GM12892 (cell line): Measurements from ENCODE around the gene NPR1. TPM values are rescaled to one million over a fixed set of nuclear protein-coding genes. Genes with fewer than 3 reads are reported as not detected.
"Not testable (repeated sequence)": the region's sequence is repeated elsewhere in the genome, so short reads cannot be mapped to it uniquely, and the experiment has no call there.

ENCODE experiments used
- DNase-seq: peaks from one replicate; pipeline ENCODE4 v3.0.0; 2011; ENCODE audit not compliant: insufficient read length
- FAIRE-seq: peaks from 2 replicates; lab custom pipeline; 2011; peaks lifted over from hg19 to GRCh38; lab: Jason Lieb, UNC
- POLR2A ChIP-seq: IDR thresholded peaks from 2 replicates; pipeline ENCODE4 v1.6.1; 2011; ENCODE audit warnings: low read depth, low read length, control low read depth
- POLR2AphosphoS5 ChIP-seq: IDR thresholded peaks from 2 replicates; pipeline ENCODE4 v1.6.1; 2011; ENCODE audit warnings: low read depth, low read length, control low read depth
- TAF1 ChIP-seq: IDR thresholded peaks from 2 replicates; pipeline ENCODE4 v1.6.1; 2011; ENCODE audit warnings: low read depth, mild to moderate bottlenecking, control low read depth, low read length, borderline replicate concordance
- polyA plus RNA-seq: library from polyadenylated mRNA; unstranded; fragments of >200 nt; gene quantifications from one replicate; pipeline ENCODE4 v1.2.1, GENCODE V29; 2012; ENCODE audit warnings: missing spikeins, inconsistent platforms; ENCODE audit not compliant: missing spikeins

NPR1 gene
- polyA plus RNA-seq = 0.42 TPM

GRCh38 chr1:153678519-153679336 is at the start of gene NPR1:
TSS of gene NPR1 (plus strand) at chr1:153678688. CDS start at chr1:153679109, 421 bp downstream.
- peak; percentile 74 for FAIRE-seq
- TF ChIP-seq POLR2A (no peak), TAF1 (no peak), POLR2AphosphoS5 (no peak)
- peak; percentile 45 for DNase-seq

GRCh38 chr1:153629343-153629665 is 49.2 kb upstream of the NPR1 start:
- FAIRE-seq (no peak), DNase-seq (no peak)
- TF ChIP-seq TAF1 = no peak
- TF ChIP-seq POLR2AphosphoS5 = no peak
- TF ChIP-seq POLR2A = no peak

GRCh38 chr1:153629971-153630370 is 48.5 kb upstream of the NPR1 start:
- DNase-seq (no peak), FAIRE-seq (no peak)
- TF ChIP-seq POLR2A = no peak
- TF ChIP-seq TAF1 = no peak
- TF ChIP-seq POLR2AphosphoS5 = no peak

GRCh38 chr1:153630384-153630783 is 48.1 kb upstream of the NPR1 start:
- FAIRE-seq = no peak

GRCh38 chr1:153631047-153632022 is 47.2 kb upstream of the NPR1 start:
- no peak for FAIRE-seq
- TF ChIP-seq POLR2AphosphoS5 = no peak
- no peak for TF ChIP-seq POLR2A
- no peak for TF ChIP-seq TAF1
- DNase-seq = no peak

More at GRCh38 chr1:153630384-153630783, 48.1 kb upstream of the NPR1 start:
- no peak for DNase-seq
- TF ChIP-seq POLR2AphosphoS5 (no peak), POLR2A (no peak), TAF1 (no peak)

- FAIRE-seq (no peak), DNase-seq (no peak)
- TF ChIP-seq POLR2AphosphoS5 (no peak), TAF1 (no peak), POLR2A (no peak)
Observed at GRCh38 chr1:153633161-153633753, 45.2 kb upstream of the NPR1 start.

GRCh38 chr1:153633754-153634665 is 44.5 kb upstream of the NPR1 start, which contains the start of gene CHTOP:
TSS of gene CHTOP (plus strand) at chr1:153634066. CDS start at chr1:153636589, 2,523 bp downstream.
- TF ChIP-seq POLR2AphosphoS5 (peak; percentile 98), TAF1 (peak; percentile 66), POLR2A (peak; percentile 99)
- DNase-seq (peak; percentile 97), FAIRE-seq (peak; percentile 94)

GRCh38 chr1:153635872-153636271 is 42.6 kb upstream of the NPR1 start:
- no peak for DNase-seq
- TF ChIP-seq POLR2AphosphoS5 (no peak), TAF1 (no peak), POLR2A (no peak)
- FAIRE-seq = no peak

GRCh38 chr1:153636312-153636711 is 42.2 kb upstream of the NPR1 start:
- TF ChIP-seq POLR2A = no peak
- no peak for TF ChIP-seq TAF1
- TF ChIP-seq POLR2AphosphoS5 = no peak
- DNase-seq = no peak
- FAIRE-seq = no peak

GRCh38 chr1:153638261-153638660 is 40.2 kb upstream of the NPR1 start:
- no peak for DNase-seq
- TF ChIP-seq TAF1 (no peak), POLR2A (no peak), POLR2AphosphoS5 (no peak)
- no peak for FAIRE-seq

GRCh38 chr1:153639280-153639679 is 39.2 kb upstream of the NPR1 start:
- FAIRE-seq (no peak), DNase-seq (no peak)
- TF ChIP-seq POLR2A (no peak), POLR2AphosphoS5 (no peak), TAF1 (no peak)

- FAIRE-seq, DNase-seq: not testable (repeated sequence)
Observed at GRCh38 chr1:153640213-153640612, 38.3 kb upstream of the NPR1 start.
